HG03097 (cell line): ENCODE results near the gene PPBP.

ENCODE experiments used
- ATAC-seq: cut with Tn5 transposase; IDR thresholded peaks from one replicate; pipeline ENCODE4 v1.9.1; 2021; ENCODE audit not compliant: unreplicated experiment, low FRiP score

PPBP gene

GRCh38 chr4:73988061-73988460, at the start of gene PPBP:
Gene PPBP, minus strand, starts transcription at chr4:73988190. Its CDS starts 87 bp downstream, at chr4:73988103.
- no peak for ATAC-seq

GRCh38 chr4:74037076-74037955, 49.3 kb upstream of the PPBP start:
- ATAC-seq = no peak

- ATAC-seq = no peak
Observed at GRCh38 chr4:74033739-74034138, 45.7 kb upstream of the PPBP start.

- ATAC-seq = no peak
Observed at GRCh38 chr4:74032064-74032463, 44.1 kb upstream of the PPBP start.

- ATAC-seq = no peak
Observed at GRCh38 chr4:74031576-74031975, 43.6 kb upstream of the PPBP start.

GRCh38 chr4:74030285-74030684, 42.3 kb upstream of the PPBP start:
- ATAC-seq = no peak

GRCh38 chr4:74028504-74028903, 40.5 kb upstream of the PPBP start:
- ATAC-seq = no peak

- no peak for ATAC-seq
Observed at GRCh38 chr4:74023709-74024108, 35.7 kb upstream of the PPBP start.

- ATAC-seq = no peak
Observed at GRCh38 chr4:74021601-74022000, 33.6 kb upstream of the PPBP start.

- no peak for ATAC-seq
Observed at GRCh38 chr4:74018771-74019170, 30.8 kb upstream of the PPBP start.

- no peak for ATAC-seq
Observed at GRCh38 chr4:74018116-74018515, 30.1 kb upstream of the PPBP start.

- no peak for ATAC-seq
Observed at GRCh38 chr4:74016068-74016467, 28.1 kb upstream of the PPBP start.

- ATAC-seq = no peak
Observed at GRCh38 chr4:74015126-74015780, 27.3 kb upstream of the PPBP start.

- no peak for ATAC-seq
Observed at GRCh38 chr4:74014332-74014731, 26.3 kb upstream of the PPBP start.

GRCh38 chr4:74013264-74013663, 25.3 kb upstream of the PPBP start:
- no peak for ATAC-seq

- no peak for ATAC-seq
Observed at GRCh38 chr4:74012130-74012529, 24.1 kb upstream of the PPBP start.

- ATAC-seq = no peak
Observed at GRCh38 chr4:74009307-74009706, 21.3 kb upstream of the PPBP start.

GRCh38 chr4:74006009-74006476, 18.1 kb upstream of the PPBP start:
- ATAC-seq = no peak

- ATAC-seq = no peak
Observed at GRCh38 chr4:74005528-74005927, 17.5 kb upstream of the PPBP start.

GRCh38 chr4:74004668-74005067, 16.7 kb upstream of the PPBP start:
- ATAC-seq = no peak

- no peak for ATAC-seq
Observed at GRCh38 chr4:74000301-74000700, 12.3 kb upstream of the PPBP start.
